ENCODE data around the gene KIAA0040. TPM values are rescaled to one million over a fixed set of nuclear protein-coding genes. Genes with fewer than 3 reads are reported as not detected.

The KIAA0040 gene
- total and polyA plus RNA-seq, 2 donors (not counting 3 experiments of a cell fraction or from before 2014, with no cell fraction given), result 8.3 to 10.9 TPM

GRCh38 chr1:175200678-175201521 is 8.3 kb upstream of the KIAA0040 start:
- Histone ChIP-seq H2AFZ (ENCODE audit: low read depth, low read length) (peak overlapping the region; percentile 59), H3K27ac (ENCODE audit: insufficient read depth, low read depth, low read length) (peak overlapping the region; percentile 85), H3K27me3 (ENCODE audit: control insufficient read depth in 2 of 2, insufficient read depth in 2 of 2, low read length in 2 of 2) (no peaks in the 10 kb centered on the region), H4K20me1 (replicated peaks; ENCODE audit: control insufficient read depth, extremely low read depth, insufficient read depth, low read length) (no peaks in the 10 kb centered on the region), H3K4me2 (ENCODE audit: insufficient read depth, low read length) (peak overlapping the region; percentile 73), H3K4me1 (ENCODE audit: control insufficient read depth, extremely low read depth, insufficient read depth, low read length) (peaks cover 42% of the 10 kb centered on the region), H3K9me1 (replicated peaks; ENCODE audit: control insufficient read depth, extremely low read depth, insufficient read depth, low read length) (no peaks in the 10 kb centered on the region), H3K4me3 (replicated peaks in 1 of 3; ENCODE audit: insufficient read depth in 1 of 3, low read depth in 1 of 3, low read length in 3 of 3) (no peak overlapping the region), H3K9ac (replicated peaks; ENCODE audit: extremely low read depth, insufficient read depth, low read length) (peak overlapping the region; percentile 35), H3K79me2 (ENCODE audit: control insufficient read depth, insufficient read depth, low read length) (no peaks in the 10 kb centered on the region), H3K36me3 (ENCODE audit: control insufficient read depth in 2 of 2, extremely low read depth in 1 of 2, insufficient read depth in 2 of 2, low read length in 2 of 2) (no peaks in the 10 kb centered on the region), H3K9me3 (replicated peaks; ENCODE audit: control insufficient read depth, insufficient read depth, low read length) (no peaks in the 10 kb centered on the region)
- BruUV-seq (replicated peaks), result TSS peak; percentile 69
- no peak for TF ChIP-seq MAX (IDR thresholded peaks at IDR 0.05; ENCODE audit: insufficient read depth, insufficient read length)
- peak; percentile 46 for TF ChIP-seq FOS (IDR thresholded peaks at IDR 0.05; ENCODE audit: borderline replicate concordance, insufficient read depth, low read length)
- TF ChIP-seq POLR2A (IDR thresholded peaks at IDR 0.05; ENCODE audit: low read depth, low read length), result no peak
- FAIRE-seq (peak; percentile 73), DNase-seq (ENCODE audit: low read depth, low spot score) (peak; percentile 91)
- dilution Hi-C loops (cut with MboI; ENCODE audit: extremely low pct_ligation_motif_present, low sequenced_read_pairs) (no loop called here), intact Hi-C loops (cut with micrococcal nuclease) (loop anchor here (1.0 to 2.0 kb wide), 4 partner anchors 8 to 116 kb away; no protein-coding TSS in a partner anchor)
- ChIA-PET POLR2A (interaction anchor here (0.8 kb wide), 1 partner anchor 31 kb away, joined by 3 read pairs; no protein-coding TSS in a partner anchor), CTCF (interaction anchor here (1.0 to 2.2 kb wide), 7 partner anchors 9 to 118 kb away, joined by 3 to 9 read pairs (median 4); partner anchors contain the start of gene KIAA0040)

- ChIA-PET CTCF (interaction anchor here (0.9 kb wide), 1 partner anchor 47 kb away, joined by 3 read pairs; no protein-coding TSS in a partner anchor), POLR2A (no interaction called here)
- H2AFZ ChIP-seq (ENCODE audit: low read depth, low read length), result no peak overlapping the region
- TF ChIP-seq GATA2 (IDR thresholded peaks at IDR 0.05; ENCODE audit: insufficient read depth, insufficient read length, low read depth, low read length), result no peak
- no peak for TF ChIP-seq FOS (IDR thresholded peaks at IDR 0.05; ENCODE audit: borderline replicate concordance, insufficient read depth, low read length)
- no peak for TF ChIP-seq MAX (IDR thresholded peaks at IDR 0.05; ENCODE audit: insufficient read depth, insufficient read length)
- TF ChIP-seq EZH2 (IDR thresholded peaks at IDR 0.05; ENCODE audit: borderline replicate concordance, low read depth, low read length, severe bottlenecking), result no peak
- TF ChIP-seq POLR2A (IDR thresholded peaks at IDR 0.05; ENCODE audit: low read depth, low read length), result no peak
- no peak for TF ChIP-seq POLR2AphosphoS5 (IDR thresholded peaks at IDR 0.05; ENCODE audit: insufficient read depth, low read depth, low read length)
- no peak for TF ChIP-seq MYC (IDR thresholded peaks at IDR 0.05; ENCODE audit: low read depth, low read length)
- TF ChIP-seq CTCF (IDR thresholded peaks at IDR 0.05; ENCODE audit: extremely low read depth in 1 of 2, insufficient read depth in 1 of 2, low read depth in 1 of 2, low read length in 2 of 2), result no peak
- TF ChIP-seq JUN (IDR thresholded peaks at IDR 0.05; ENCODE audit: borderline replicate concordance, insufficient read depth, insufficient read length, low read depth), result no peak
- peaks cover 43% of the 10 kb centered on the region for H3K4me1 ChIP-seq (ENCODE audit: control insufficient read depth, extremely low read depth, insufficient read depth, low read length)
- no peaks in the 10 kb centered on the region for H4K20me1 ChIP-seq (replicated peaks; ENCODE audit: control insufficient read depth, extremely low read depth, insufficient read depth, low read length)
- DNase-seq (ENCODE audit: low read depth, low spot score) (peak; percentile 6), FAIRE-seq (peak; percentile 76)
- H3K4me3 ChIP-seq (replicated peaks in 1 of 3; ENCODE audit: insufficient read depth in 1 of 3, low read depth in 1 of 3, low read length in 3 of 3), result no peak overlapping the region
- H3K79me2 ChIP-seq (ENCODE audit: control insufficient read depth, insufficient read depth, low read length), result no peaks in the 10 kb centered on the region
- intact Hi-C loops (cut with micrococcal nuclease), result no loop called here
- H3K9me3 ChIP-seq (replicated peaks; ENCODE audit: control insufficient read depth, insufficient read depth, low read length), result no peaks in the 10 kb centered on the region
- no peaks in the 10 kb centered on the region for H3K27me3 ChIP-seq (ENCODE audit: control insufficient read depth in 2 of 2, insufficient read depth in 2 of 2, low read length in 2 of 2)
- peak overlapping the region; percentile 68 for H3K27ac ChIP-seq (ENCODE audit: insufficient read depth, low read depth, low read length)
- BruUV-seq (replicated peaks), result no TSS peak
- H3K9ac ChIP-seq (replicated peaks; ENCODE audit: extremely low read depth, insufficient read depth, low read length), result no peak overlapping the region
- peak overlapping the region; percentile 46 for H3K4me2 ChIP-seq (ENCODE audit: insufficient read depth, low read length)
- no peaks in the 10 kb centered on the region for H3K36me3 ChIP-seq (ENCODE audit: control insufficient read depth in 2 of 2, extremely low read depth in 1 of 2, insufficient read depth in 2 of 2, low read length in 2 of 2)
- no peaks in the 10 kb centered on the region for H3K9me1 ChIP-seq (replicated peaks; ENCODE audit: control insufficient read depth, extremely low read depth, insufficient read depth, low read length)
- dilution Hi-C loops (cut with MboI; ENCODE audit: extremely low pct_ligation_motif_present, low sequenced_read_pairs), result no loop called here
Observed at GRCh38 chr1:175198332-175198731, 5.8 kb upstream of the KIAA0040 start.

Data from endothelial cell of umbilical vein (primary cell).